ENCODE data around the gene PTBP1.
"Not testable (repeated sequence)": the region's sequence is repeated elsewhere in the genome, so short reads cannot be mapped to it uniquely, and the experiment has no call there.

Gene PTBP1

DNA sequence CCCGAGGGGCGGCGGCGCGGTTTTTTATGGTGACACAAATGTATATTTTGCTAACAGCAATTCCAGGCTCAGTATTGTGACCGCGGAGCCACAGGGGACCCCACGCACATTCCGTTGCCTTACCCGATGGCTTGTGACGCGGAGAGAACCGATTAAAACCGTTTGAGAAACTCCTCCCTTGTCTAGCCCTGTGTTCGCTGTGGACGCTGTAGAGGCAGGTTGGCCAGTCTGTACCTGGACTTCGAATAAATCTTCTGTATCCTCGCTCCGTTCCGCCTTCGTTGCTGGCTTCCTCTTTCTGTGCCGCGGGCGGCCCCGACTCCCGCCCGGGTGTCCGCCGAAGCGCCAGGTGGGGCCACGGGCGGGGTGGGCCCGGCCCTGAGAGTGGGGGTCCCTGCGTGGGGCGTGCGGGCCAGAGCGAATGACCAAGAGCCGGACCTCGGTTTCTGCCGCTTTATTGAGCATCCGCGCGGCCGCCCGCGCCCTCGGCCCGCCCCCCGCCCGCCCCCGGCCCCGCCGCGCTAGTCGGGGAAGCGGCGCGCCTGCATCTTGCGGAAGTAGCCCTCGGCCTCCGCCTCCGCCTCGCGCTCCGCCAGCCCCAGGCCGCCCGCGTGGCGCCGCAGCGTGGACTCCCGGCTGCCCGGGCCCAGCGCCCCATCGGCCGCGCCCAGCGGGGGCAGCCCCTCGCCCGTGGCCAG is 14.9 kb downstream of the PTBP1 start:
- no peak for DNase-seq

DNA sequence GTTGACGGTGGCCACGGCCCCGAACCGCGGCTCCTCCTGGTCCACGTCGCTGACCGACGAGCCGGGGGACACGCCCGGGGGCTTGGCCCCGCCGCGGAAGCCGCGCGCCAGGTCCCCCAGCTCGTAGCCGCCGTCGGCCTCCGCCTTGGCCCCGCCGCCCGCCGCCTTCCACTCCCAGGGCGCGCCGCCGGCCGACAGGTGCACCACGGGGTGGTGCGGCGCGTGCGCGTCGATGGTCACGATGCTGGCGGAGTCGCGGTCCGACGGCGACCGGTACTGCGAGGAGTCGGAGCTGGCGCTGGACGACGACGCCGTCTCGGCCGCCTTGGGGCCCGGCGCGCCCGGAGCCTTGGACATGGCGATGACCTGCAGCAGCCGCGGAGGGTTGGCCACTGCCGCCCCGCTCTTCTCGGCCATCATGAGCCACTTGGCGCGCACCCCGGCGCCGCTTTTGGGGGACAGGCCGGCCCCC is 15.5 kb downstream of the PTBP1 start:
- no peak for DNase-seq

DNA sequence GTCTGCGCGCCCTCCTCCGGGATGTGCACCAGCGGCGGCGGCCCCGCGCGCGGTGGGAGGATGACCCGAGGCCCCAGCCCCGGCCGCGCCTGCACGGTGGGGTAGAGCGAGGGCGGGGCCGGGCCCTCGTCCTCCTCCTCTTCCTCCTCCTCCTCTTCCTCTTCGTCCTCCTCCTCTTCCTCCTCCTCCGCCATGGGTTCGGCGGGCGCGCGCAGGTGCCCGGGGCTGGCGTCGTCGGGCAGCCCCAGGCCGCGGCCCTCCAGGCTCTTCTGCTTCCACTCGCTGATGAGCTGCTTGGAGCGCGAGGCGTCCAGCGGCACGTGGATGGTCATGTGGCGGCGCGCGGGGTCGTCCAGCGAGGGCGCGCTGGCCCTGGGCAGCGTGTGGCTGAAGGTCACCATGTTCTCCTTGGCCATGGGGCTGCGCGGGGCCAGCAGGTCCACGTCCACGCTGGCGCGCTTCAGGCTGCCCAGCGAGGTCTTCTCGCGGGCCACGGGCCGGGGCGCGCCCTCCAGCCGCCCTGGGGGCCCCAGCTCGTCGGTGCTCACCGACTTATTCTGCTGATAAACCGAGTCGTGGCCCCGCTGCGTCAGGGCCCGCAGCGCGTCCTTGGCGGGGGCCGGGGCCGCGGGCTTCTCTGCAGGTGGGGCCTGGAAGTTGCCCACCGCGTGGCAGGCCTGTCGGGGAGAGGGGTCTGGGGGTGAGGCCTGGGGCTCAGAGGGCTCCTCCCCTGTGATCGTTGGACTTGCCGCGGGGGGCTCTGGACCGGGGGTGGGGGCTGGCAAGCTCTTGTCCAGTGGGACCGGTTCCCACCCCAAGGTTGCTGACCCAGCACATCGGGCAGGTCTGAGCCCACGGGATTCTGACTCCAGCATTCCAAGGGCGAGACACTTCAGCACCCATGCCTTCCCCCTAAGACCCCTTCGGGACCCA is 16.2 kb downstream of the PTBP1 start:
- DNase-seq = no peak

DNA sequence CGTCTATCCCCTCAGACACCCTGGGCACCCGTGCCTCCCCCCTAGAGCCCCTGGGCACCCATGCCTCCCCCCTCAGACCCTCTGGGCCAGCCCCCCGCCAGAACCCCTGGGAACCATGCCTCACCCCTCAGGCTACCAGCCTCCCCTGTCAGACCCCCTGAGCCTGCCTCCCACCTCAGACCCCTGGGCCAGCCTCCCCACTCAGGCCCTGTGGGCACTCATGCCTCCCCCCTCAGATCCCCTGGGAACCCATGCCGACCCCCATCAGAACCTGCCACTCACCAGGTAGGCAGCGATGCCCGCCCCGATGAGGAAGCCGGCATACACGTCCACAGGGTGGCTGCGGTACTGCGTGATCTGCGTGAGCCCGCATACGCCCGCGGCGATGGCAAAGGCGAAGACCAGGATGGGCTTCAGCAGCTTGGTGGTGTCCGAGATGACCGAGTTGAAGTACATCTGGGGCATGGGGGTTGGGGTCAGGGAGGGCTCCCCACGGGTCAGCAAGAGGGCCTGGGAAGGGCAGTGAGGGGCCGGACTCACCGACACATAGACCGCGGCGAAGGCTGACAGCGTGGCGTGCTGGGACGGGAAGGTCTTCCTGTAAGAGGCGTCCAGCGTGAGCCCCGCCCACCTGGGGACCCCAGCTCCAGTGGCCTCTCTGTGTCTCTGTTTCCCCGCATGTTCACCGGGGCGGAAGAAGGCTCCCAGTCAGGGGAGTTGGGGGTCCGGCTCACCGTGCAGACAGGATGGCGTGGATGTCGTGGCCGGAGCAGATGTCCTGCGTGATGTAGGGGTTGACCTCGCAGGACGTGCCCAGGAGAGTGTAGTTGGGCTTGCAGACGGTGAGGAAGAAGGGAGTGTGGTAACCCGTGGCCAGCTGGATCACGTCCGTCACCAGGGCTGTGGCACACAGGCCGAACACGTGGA is 17.2 kb downstream of the PTBP1 start:
- DNase-seq = no peak

DNA sequence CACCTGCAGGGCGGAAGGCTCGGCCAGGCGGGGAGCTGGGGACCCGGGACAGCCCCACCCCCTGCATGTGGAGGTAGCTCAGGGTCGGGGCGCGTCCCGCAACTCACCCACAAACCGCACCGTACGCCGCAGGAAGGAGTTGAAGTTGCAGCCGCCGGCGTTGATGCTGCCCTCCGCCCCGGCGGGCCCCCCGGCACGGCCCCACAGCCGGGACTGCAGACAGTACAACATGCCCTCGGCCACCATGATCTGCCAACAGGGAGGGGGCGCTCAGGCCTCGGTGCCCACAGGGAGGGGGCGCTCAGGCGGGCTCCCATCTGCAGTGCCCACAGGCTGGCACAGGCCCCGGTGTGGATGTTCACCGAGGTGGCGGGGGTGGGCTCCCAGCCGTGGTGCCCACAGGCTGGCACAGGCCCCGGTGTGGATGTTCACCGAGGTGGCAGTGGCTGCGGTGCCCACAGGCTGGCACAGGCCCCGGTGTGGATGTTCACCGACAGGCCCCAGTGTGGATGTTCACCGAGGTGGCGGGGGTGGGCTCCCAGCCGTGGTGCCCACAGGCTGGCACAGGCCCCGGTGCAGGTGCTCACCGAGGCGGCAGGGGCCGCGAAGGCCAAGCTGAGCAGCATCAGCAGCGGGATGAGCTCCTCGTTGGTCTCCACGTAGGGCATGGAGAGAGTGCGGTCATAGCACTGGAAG is 18.0 kb downstream of the PTBP1 start:
- DNase-seq = no peak

DNA sequence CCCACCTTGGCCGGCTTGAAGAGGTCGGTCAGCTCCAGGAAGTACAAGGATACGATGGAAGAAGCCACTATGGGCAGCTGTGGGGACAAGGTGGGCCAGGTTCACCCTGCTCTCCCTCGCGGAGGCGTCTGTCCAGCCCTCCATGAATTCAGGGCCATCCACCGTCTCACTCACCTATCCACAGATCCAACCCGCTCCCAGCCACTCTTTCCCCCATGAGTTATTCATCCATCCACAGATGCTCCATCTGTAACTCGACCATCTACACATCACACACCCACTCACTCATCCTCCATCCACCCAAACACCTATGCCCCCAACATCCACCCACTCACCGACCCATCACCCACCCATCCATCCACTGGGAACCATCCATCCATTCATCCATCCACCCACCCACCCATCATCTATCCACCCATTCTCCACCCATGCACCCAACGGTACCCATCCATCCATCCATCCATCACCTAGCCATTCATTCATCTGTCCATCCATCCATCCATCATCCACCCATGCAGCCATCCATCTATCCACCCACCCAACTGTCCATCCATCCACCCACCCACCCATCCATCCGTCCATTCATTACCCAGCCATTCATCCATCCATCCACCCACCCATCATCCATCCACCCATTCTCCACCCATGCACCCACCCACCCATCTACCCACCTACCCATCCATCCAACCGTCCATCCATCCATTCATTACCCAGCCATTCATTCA is 18.7 kb downstream of the PTBP1 start:
- DNase-seq = no peak

DNA sequence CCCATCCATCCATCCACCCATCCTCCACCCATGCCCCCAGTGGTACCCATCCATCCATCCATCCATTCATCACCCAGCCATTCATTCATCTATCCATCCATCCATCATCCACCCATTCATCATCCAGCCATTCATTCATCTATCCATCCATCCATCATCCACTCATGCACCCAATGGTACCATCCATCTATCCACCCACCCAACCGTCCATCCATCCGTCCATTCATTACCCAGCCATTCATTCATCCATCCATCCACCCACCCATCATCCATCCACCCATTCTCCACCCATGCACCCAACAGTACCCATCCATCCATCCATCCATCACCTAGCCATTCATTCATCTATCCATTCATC is 19.2 kb downstream of the PTBP1 start:
- no peak for DNase-seq

DNA sequence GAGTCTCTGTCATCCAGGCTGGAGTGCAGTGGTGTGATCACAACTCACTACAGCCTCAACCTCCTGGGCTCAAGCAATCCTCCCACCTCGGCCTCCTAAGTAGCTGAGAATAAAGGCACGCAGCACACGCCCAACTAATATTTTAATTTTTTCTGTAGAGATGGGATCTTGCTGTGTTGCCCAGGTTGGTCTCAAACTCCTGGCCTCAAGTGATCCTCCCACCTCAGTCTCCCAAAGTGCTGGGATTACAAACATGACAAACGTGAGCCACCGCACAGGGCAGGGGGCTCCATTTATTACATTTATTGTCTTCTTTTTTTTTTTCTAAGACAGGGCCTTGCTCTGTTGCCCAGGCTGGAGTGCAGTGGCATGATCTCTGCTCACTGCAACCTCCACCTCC is 23.0 kb downstream of the PTBP1 start:
- not testable (repeated sequence) for DNase-seq

DNA sequence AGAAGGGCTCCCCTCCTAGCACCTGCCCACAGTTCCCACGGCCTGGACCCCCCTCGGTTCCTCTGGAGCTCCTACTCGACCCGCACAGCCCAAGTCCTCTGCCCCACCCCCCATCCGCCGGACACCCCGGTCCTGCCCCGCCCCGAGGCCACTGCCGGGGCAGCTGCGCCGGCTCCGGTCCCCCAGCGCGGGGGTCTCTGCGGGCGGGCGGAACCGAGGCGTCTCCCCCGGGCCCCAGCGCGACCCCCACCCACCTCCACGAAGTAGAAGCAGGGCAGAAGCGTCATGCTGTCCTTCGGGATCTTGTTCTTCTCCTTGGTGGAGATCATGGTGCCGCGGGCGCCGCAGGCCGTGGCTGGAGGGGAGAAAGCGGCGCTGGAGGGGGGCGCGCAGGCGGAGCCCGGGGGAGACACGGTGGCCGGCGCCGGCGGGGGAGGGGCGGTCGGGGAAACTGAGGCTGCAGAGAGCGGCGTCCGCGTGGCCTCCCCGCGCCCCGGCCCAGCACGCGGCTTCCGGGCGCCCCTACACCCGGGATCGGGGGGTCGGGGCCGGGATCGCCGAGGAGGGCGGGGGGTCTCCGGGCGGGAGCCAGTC is 24.1 kb downstream of the PTBP1 start:
- DNase-seq = no peak

DNA sequence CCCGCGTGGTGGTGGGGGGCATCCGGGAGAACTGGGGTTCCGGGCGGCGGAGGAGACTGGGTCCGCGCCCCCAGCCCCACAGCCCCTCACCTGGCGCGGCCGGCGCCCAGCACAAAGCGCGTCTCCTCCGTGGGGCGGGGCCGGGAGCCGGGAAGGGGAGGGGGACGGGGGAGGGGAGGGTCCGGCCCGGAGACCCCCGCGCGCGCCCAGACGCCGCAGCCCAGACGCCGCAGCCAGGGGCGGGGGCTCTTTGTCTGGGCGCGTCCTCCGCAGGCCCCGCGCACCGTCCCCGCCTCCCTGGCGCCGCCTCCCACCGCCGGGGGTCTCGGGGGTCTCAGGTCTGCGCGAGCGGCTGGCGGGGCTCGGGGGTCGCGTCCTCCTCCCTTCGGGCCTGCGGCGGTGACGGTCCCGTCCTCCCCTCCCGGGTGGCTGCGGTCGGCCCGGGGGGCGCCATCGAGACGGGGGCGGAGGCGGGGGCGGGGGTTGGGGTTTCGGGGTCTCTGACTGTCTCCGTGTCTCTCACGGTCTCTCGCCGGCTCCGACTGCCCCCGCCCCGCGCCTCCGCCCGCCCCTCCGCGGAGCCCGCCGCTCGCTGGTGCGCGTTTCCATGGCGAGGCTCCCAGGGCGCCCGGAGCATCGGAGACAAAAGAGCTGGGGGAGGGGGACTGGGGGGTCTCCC is 24.7 kb downstream of the PTBP1 start, which contains the start of gene PLPPR3:
TSS of gene PLPPR3 (minus strand) at position 131 of the 679 bp plus-strand sequence. CDS start 396 bp downstream, outside the sequence.
- DNase-seq = no peak

DNA sequence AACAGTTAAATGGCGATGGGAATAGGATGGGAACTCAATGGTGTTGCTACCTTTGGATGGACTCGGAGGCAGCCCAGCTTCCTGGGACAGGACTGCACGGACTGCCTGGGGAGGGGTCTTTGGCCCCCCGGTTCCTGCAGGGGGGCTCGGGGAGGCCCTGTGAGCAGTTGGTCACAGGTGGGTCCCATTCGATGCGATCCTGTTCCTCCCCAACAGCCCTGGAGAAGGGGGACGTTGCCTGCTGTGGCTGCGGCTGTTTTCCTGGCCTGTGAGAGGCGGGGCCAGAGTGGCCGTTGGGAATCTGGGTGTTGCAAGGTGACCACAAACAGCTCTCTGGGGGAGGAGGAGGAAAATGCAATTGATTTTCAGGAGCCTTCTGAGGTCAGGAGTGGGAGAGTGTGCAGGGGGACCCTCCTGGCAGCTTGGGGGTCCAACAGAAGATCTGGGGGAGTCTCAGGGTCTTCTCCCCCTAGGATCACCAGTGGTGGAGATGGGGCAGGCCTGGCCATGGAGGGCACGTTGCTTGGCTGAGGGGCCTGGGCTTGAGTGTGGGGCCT is 26.4 kb downstream of the PTBP1 start:
- no peak for DNase-seq

DNA sequence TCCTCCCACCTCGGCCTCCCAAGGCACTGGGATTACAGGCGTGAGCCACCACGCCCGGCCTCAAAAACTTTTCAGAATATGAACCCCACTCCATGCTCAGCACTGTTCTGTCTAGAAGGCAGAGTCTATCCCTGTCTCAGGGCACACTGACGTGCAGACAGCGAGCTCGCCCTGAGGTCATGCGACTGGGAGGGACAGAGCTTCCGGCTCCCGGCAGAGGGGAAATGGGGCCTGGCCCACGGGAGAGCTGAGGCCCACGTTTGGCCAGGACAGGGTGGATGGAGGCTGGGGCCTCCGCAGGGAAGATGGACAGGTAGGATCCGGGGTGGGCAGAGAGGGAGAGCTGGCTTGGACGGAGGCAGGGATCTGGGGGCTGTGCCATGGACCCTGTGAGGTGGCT is 27.6 kb downstream of the PTBP1 start:
- DNase-seq = no peak

DNA sequence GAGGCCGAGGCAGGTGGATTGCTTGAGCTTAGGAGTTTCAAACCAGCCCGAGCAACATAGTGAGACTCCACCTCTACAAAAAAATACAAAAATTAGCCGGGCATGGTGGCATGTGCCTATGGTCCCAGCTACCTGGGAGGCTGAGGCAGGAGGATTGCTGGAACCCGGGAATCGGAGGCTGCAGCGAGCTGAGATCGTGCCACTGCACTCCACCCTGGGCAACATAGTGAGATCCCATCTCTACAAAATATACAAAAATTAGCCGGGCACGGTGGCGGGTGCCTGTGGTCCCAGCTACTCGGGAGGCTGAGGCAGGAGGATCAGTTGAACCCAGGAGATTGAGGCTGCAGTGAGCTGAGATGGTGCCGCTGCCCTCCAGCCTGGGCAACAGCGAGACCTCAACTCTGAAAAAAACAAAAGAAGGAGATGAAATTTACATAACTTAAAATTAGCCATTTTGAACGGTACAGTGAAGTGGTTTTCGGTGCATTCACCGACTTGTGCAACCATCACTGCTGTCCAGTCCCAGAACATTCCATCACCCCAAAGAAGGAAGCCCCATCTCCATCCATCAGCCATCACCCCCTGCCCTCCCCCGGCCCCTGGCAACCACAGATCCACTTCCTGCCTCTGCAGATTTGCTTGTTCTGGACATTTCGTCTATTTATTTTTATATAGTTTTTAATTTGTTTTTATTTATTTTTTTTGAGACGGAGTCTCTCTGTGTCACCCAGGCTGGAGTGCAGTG is 28.8 kb downstream of the PTBP1 start:
- DNase-seq = no peak

DNA sequence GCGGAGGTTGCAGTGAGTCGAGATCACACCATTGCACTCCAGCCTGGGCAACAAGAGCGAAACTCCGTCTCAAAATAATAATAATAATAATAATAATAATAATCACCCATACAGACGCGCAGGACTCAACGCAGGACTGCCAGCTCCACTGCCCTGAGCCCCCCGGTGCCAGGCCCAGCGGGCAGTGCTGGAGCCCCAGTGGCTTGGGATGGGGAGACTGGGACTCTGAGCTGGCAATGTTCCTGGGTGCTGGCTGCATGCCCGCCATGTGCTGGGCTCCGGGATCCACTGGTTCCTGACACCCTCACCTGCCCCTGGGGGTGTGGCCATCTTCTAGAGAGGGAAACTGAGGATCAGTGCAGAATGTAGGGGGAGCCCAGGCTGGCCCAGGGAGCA is 30.1 kb downstream of the PTBP1 start:
- DNase-seq = no peak

DNA sequence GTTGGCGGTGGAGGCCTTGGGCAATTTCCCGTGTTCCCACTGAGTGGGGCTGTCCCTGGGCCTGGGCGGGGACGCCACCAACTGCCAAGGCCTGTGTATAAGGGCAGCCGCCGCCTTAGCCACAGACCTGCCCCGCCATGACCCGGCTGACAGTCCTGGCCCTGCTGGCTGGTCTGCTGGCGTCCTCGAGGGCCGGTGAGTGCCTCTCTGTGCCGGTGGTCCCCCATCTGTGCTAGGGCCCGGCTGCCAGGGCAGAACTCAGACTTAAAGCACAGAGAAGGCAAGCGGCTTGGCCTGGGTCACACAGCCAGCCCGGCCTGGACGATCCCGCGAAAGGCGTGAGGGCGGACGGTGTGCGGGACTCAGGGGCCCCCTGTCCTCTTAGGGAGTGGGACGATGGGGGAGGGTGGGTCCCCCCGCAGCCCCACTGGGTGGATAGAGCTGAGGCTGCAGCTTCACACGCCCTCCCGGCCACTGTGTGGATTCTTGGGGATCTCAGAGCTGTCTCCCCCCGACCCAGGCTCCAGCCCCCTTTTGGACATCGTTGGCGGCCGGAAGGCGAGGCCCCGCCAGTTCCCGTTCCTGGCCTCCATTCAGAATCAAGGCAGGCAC is 30.6 kb downstream of the PTBP1 start, which contains the start of gene AZU1:
TSS of gene AZU1 (plus strand) at position 128 of the 612 bp plus-strand sequence. CDS start at position 138, 10 bp downstream.
- DNase-seq = no peak

DNA sequence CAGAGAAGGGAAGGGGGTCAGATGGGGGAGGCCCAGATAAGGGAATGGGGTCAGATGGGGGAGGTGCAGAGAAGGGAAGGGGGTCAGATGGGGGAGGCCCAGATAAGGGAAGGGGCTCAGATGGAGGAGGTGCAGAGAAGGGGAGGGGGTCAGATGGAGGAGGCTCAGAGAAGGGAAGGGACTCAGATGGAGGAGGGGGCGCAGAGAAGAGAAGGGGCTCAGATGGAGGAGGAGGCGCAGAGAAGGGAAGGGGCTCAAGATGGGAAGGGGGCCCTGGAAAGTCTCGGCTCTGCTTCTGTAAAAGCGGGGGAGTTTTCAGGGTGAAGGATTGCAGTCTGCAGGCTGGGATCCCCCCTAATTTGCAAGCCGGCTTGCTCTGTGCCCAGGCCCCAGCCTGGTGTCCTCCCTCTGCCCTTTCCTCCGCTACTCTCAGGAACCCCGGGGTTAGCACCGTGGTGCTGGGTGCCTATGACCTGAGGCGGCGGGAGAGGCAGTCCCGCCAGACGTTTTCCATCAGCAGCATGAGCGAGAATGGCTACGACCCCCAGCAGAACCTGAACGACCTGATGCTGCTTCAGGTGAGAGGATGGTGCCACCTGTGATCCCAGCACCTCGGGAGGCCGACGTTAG is 32.0 kb downstream of the PTBP1 start:
- no peak for DNase-seq

DNA sequence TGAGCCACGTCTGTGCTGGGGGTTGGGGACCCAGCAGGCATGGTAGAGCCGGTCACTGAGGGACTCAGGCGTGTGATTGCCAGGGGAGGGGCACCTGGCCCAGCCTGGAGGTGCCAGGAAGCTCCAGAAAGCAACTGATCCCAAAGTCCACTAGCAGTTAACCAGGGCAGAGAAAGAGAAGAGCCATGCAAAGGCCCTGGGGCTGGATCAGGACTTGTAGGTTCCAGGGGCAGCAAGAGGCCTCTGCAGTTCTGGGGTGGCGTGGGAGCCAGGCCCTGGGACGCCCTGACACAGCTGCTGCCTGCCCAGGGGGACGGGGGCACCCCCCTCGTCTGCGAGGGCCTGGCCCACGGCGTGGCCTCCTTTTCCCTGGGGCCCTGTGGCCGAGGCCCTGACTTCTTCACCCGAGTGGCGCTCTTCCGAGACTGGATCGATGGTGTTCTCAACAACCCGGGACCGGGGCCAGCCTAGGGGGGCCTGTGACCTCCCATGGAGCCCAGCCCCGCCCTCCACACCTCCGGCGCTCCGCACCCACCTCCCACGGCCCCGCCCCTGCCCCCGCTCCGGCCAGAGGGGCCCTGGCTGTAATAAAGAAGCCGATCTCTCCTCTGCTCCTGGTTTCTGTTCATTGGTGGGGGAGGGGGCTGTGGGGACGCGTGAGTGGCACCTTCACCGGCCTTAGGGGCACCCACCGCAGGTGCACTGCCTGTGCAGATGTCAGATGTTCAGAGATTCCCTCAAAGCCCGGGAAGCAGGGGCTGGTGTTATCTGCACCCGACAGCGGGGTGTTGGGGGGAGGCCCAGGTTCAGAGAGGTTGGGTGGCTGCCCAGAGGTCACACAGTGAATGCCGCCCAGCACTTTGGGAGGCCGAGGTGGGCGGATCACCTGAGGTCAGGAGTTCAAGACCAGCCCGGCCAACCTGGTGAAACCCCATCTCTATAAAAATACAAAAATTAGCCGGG is 34.4 kb downstream of the PTBP1 start:
- no peak for DNase-seq
